H1 (cell line): ENCODE results near the gene FBLIM1. TPM values are rescaled to one million over a fixed set of nuclear protein-coding genes. Genes with fewer than 3 reads are reported as not detected.
A peak's percentile ranks its signal among the peaks of the same experiment; 100 is the strongest.

ENCODE experiments used
- ATF2 ChIP-seq: IDR thresholded peaks from 2 replicates; pipeline ENCODE4 v1.6.1; 2012; ENCODE audit warnings: low read length, inconsistent platforms
- GABPA ChIP-seq: IDR thresholded peaks from 2 replicates; pipeline ENCODE4 v1.6.1; 2011; ENCODE audit warnings: mild to moderate bottlenecking, low read length, moderate library complexity, borderline replicate concordance; ENCODE audit not compliant: insufficient read depth
- GTF2F1 ChIP-seq: IDR thresholded peaks from 2 replicates; pipeline ENCODE4 v1.6.1; 2012; ENCODE audit warnings: low read depth, low read length, improper control_type of control experiment, borderline replicate concordance
- JUN ChIP-seq: IDR thresholded peaks from 2 replicates; pipeline ENCODE4 v1.6.1; 2011; ENCODE audit warnings: low read depth, mild to moderate bottlenecking, improper control_type of control experiment, low read length
- JUND ChIP-seq: IDR thresholded peaks from 2 replicates; pipeline ENCODE4 v1.6.1; 2011; ENCODE audit warnings: mild to moderate bottlenecking, improper control_type of control experiment, low read length
- MAFK ChIP-seq: IDR thresholded peaks from 2 replicates; pipeline ENCODE4 v1.6.1; 2012; ENCODE audit warnings: low read depth, mild to moderate bottlenecking, improper control_type of control experiment, low read length
- POLR2A ChIP-seq, 2 experiments: IDR thresholded peaks; 1 replicate in 1 of 2; 2 replicates in 1 of 2; pipeline ENCODE4 v1.6.1; 2011; ENCODE audit warnings: low read depth in 2 of 2, low read length in 2 of 2, mild to moderate bottlenecking in 2 of 2; ENCODE audit errors: control extremely low read depth in 1 of 2
- POU5F1 ChIP-seq: IDR thresholded peaks from 2 replicates; pipeline ENCODE4 v1.6.1; 2011; ENCODE audit warnings: low read depth, mild to moderate bottlenecking, low read length, moderate library complexity
- RAD21 ChIP-seq, 2 experiments: IDR thresholded peaks in 1 of 2; conservative IDR thresholded peaks in 1 of 2; 2 replicates each; pipeline ENCODE4 v1.6.1; 2011; ENCODE audit warnings: low read depth in 2 of 2, low read length in 2 of 2, improper control_type of control experiment in 1 of 2, inconsistent platforms in 1 of 2, mild to moderate bottlenecking in 1 of 2, moderate library complexity in 1 of 2
- RBBP5 ChIP-seq: IDR thresholded peaks from 2 replicates; pipeline ENCODE4 v1.7.1; 2012; ENCODE audit warnings: low read depth, mild to moderate bottlenecking, inconsistent platforms, low read length, moderate library complexity, borderline replicate concordance
- SAP30 ChIP-seq: fragments of 300-600 bp; sonication (generic); IDR thresholded peaks from 2 replicates; pipeline ENCODE4 v1.7.1; 2012; ENCODE audit warnings: low read length, moderate library complexity, mild to moderate bottlenecking, inconsistent platforms; ENCODE audit not compliant: insufficient read depth, insufficient replicate concordance
- SIN3A ChIP-seq, 2 experiments: IDR thresholded peaks in 1 of 2; conservative IDR thresholded peaks in 1 of 2; 2 replicates each; pipeline ENCODE4 v1.6.1; 2011 to 2012; ENCODE audit warnings: low read length in 2 of 2, improper control_type of control experiment in 1 of 2, low read depth in 1 of 2, mild to moderate bottlenecking in 1 of 2
- SP1 ChIP-seq: IDR thresholded peaks from 2 replicates; pipeline ENCODE4 v1.6.1; 2011; ENCODE audit warnings: low read depth, low read length
- SP2 ChIP-seq: IDR thresholded peaks from 2 replicates; pipeline ENCODE4 v1.6.1; 2012; ENCODE audit warnings: mild to moderate bottlenecking, low read length, inconsistent platforms
- SUZ12 ChIP-seq: fragments of 200-600 bp; sonication (generic); IDR thresholded peaks from 2 replicates; pipeline ENCODE4 v1.6.1; 2012; ENCODE audit warnings: mild to moderate bottlenecking, inconsistent platforms, low read length, moderate library complexity, mixed read lengths
- TBP ChIP-seq: IDR thresholded peaks from 2 replicates; pipeline ENCODE4 v1.6.1; 2011; ENCODE audit warnings: low read depth, low read length, improper control_type of control experiment
- YY1 ChIP-seq: IDR thresholded peaks from 2 replicates; pipeline ENCODE4 v1.6.1; 2011; ENCODE audit warnings: low read depth, mild to moderate bottlenecking, low read length
- polyA plus RNA-seq, 7 experiments: library from polyadenylated mRNA; depleted of rRNA in 3 of 7; stranded (reverse) in 5 of 7; unstranded in 2 of 7; fragments of >200 nt in 5 of 7; fragments of 200-250 nt in 2 of 7; gene quantifications; 1 replicate in 5 of 7; 2 replicates in 1 of 7; 4 replicates in 1 of 7; pipeline versions ENCODE4 v1.2.1 to v1.2.3, GENCODE V29; 2011 to 2013; ENCODE audit warnings: missing spikeins in 2 of 7, mixed read lengths in 2 of 7
- total RNA-seq: library from RNA; stranded (reverse); fragmentation: NEBNext Ultra II Directional; extraction: Animal tissue kit (Norgen Biotek cat#: 25700); gene quantifications from 2 replicates; pipeline ENCODE4 v1.2.1, GENCODE V29; 2021
- TF ChIP-seq, protein P1 (sequence below): IDR thresholded peaks from 2 replicates; pipeline ENCODE4 v1.6.1; 2012; ENCODE audit warnings: inconsistent platforms
- TF ChIP-seq, protein P2 (sequence below): IDR thresholded peaks from 2 replicates; pipeline ENCODE4 v1.6.1; 2012; ENCODE audit warnings: inconsistent platforms

Gene FBLIM1
- total and polyA plus RNA-seq, 2 of the 8 experiments (the other 6 are each of a cell fraction or from before 2014, with no cell fraction given) = 66.6 to 66.7 TPM

- no peak; the same call in 1 of the 2 replicates for TF ChIP-seq RBBP5
- TF ChIP-seq YY1 = no peak
- TF ChIP-seq SIN3A (conservative IDR thresholded peaks at IDR 0.05 in 1 of 2, IDR thresholded peaks at IDR 0.05 in 1 of 2; ENCODE audit: low read depth in 1 of 2, low read length in 2 of 2) = no peak
- peak; percentile 20 to 62 for TF ChIP-seq POLR2A (IDR thresholded peaks at IDR 0.05; ENCODE audit: control extremely low read depth in 1 of 2, low read depth in 2 of 2, low read length in 2 of 2)
- no peak for TF ChIP-seq JUN
- TF ChIP-seq POU5F1 = no peak
- no peak for TF ChIP-seq GABPA
- TF ChIP-seq ATF2 = no peak
- TF ChIP-seq SP2 = no peak
- TF ChIP-seq, protein P1, sequence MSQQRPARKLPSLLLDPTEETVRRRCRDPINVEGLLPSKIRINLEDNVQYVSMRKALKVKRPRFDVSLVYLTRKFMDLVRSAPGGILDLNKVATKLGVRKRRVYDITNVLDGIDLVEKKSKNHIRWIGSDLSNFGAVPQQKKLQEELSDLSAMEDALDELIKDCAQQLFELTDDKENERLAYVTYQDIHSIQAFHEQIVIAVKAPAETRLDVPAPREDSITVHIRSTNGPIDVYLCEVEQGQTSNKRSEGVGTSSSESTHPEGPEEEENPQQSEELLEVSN = 0 out of 2 replicates have a peak, but pooled peaks have one; percentile 16
- TF ChIP-seq, protein P2, sequence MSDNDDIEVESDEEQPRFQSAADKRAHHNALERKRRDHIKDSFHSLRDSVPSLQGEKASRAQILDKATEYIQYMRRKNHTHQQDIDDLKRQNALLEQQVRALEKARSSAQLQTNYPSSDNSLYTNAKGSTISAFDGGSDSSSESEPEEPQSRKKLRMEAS = no peak
- no peak for TF ChIP-seq GTF2F1
- TF ChIP-seq TBP = no peak; the same call in 1 of the 2 replicates
- no peak for TF ChIP-seq SP1
- TF ChIP-seq SUZ12 = no peak
- no peak for TF ChIP-seq SAP30
- no peak for TF ChIP-seq MAFK
- TF ChIP-seq JUND = no peak
- TF ChIP-seq RAD21 (IDR thresholded peaks at IDR 0.05 in 1 of 2, conservative IDR thresholded peaks at IDR 0.05 in 1 of 2; ENCODE audit: low read depth in 2 of 2, low read length in 2 of 2) = no peak
Measured at GRCh38 chr1:15758953-15759661, 512 bp downstream of the FBLIM1 start (continued).
